ENCODE results near the gene CD300A. TPM values are rescaled to one million over a fixed set of nuclear protein-coding genes. Genes with fewer than 3 reads are reported as not detected.

Gene CD300A
- total RNA-seq, 2 experiments from 2014 or later, result 2.0 to 15.8 TPM

- ATAC-seq (no peak), DNase-seq (no peak)
- Mint-ChIP-seq H3K36me3 (no peaks in the 10 kb centered on the region), H3K4me3 (no peak overlapping the region), H3K9me3 (ENCODE audit: low read depth) (no peaks in the 10 kb centered on the region), H3K27ac (no peak overlapping the region), H3K27me3 (peaks cover 12% of the 10 kb centered on the region), H3K4me1 (peaks cover 4% of the 10 kb centered on the region)
- CTCF ChIA-PET, result interaction anchor here (0.7 to 3.3 kb wide), 6 partner anchors 10 to 417 kb away, joined by 3 to 14 read pairs (median 4); no protein-coding TSS in a partner anchor
These were observed 22.0 kb upstream of the CD300A start for GRCh38 chr17:74444406-74444805.

- Mint-ChIP-seq H3K36me3 (no peaks in the 10 kb centered on the region), H3K27me3 (peaks cover 9% of the 10 kb centered on the region), H3K4me1 (peaks cover 2% of the 10 kb centered on the region), H3K4me3 (no peak overlapping the region), H3K27ac (no peak overlapping the region), H3K9me3 (ENCODE audit: low read depth) (no peaks in the 10 kb centered on the region)
- ATAC-seq (no peak), DNase-seq (no peak)
- CTCF ChIA-PET, result interaction anchor here (1.1 to 3.3 kb wide), 4 partner anchors 10 to 88 kb away, joined by 3 to 14 read pairs (median 6); no protein-coding TSS in a partner anchor
These were observed 21.3 kb upstream of the CD300A start for GRCh38 chr17:74445158-74445557.

DNA sequence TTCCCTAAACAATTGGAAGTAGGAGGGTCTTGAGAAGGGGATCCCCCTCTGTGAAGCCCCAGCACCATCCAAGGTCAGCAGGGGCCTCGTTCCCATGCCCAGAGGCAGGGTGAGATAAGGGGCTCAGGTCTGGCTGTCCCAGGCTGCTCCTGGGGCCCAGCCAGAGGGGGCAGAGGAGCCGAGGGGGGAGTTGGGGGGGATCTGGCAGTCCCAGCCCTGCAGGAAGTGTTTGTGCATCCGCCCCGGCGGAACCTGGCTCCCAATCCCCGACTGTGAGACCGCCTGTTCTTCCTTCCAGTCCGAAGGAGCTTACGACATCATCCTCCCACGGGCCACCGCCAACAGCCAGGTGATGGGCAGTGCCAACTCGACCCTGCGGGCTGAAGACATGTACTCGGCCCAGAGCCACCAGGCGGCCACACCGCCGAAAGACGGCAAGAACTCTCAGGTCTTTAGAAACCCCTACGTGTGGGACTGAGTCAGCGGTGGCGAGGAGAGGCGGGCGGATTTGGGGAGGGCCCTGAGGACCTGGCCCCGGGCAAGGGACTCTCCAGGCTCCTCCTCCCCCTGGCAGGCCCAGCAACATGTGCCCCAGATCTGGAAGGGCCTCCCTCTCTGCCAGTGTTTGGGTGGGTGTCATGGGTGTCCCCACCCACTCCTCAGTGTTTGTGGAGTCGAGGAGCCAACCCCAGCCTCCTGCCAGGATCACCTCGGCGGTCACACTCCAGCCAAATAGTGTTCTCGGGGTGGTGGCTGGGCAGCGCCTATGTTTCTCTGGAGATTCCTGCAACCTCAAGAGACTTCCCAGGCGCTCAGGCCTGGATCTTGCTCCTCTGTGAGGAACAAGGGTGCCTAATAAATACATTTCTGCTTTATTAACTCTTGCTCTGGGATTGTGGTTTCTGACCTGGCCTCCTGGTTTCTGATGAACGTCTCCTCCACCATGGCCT is 19.6 kb upstream of the CD300A start:
- Mint-ChIP-seq H3K27ac (peak overlapping the region; percentile 63), H3K27me3 (peaks cover 15% of the 10 kb centered on the region), H3K4me1 (peaks cover 6% of the 10 kb centered on the region), H3K4me3 (no peak overlapping the region), H3K9me3 (ENCODE audit: low read depth) (no peaks in the 10 kb centered on the region), H3K36me3 (no peaks in the 10 kb centered on the region)
- DNase-seq (peak; percentile 51), ATAC-seq (peak; percentile 53)
- CTCF ChIA-PET, result interaction anchor here (1.0 to 2.1 kb wide), 4 partner anchors 9 to 78 kb away, joined by 3 to 10 read pairs (median 4); no protein-coding TSS in a partner anchor

GRCh38 chr17:74447628-74448159 is 18.7 kb upstream of the CD300A start:
- ATAC-seq (no peak), DNase-seq (no peak)
- H3K9me3 Mint-ChIP-seq (ENCODE audit: low read depth), result no peaks in the 10 kb centered on the region
- H3K4me1 Mint-ChIP-seq, result peaks cover 15% of the 10 kb centered on the region
- H3K27ac Mint-ChIP-seq, result no peak overlapping the region
- no peak overlapping the region for H3K4me3 Mint-ChIP-seq
- no peaks in the 10 kb centered on the region for H3K36me3 Mint-ChIP-seq
- CTCF ChIA-PET, result interaction anchor here (1.0 to 2.1 kb wide), 3 partner anchors 8 to 79 kb away, joined by 3 to 10 read pairs (median 5); no protein-coding TSS in a partner anchor
- H3K27me3 Mint-ChIP-seq, result peaks cover 13% of the 10 kb centered on the region

- CTCF ChIA-PET, result interaction anchor here (1.8 to 2.1 kb wide), 3 partner anchors 9 to 80 kb away, joined by 4 to 10 read pairs (median 5); no protein-coding TSS in a partner anchor
- H3K27ac Mint-ChIP-seq, result no peak overlapping the region
- H3K4me3 Mint-ChIP-seq, result no peak overlapping the region
- ATAC-seq, result no peak
- peaks cover 24% of the 10 kb centered on the region for H3K4me1 Mint-ChIP-seq
- no peaks in the 10 kb centered on the region for H3K36me3 Mint-ChIP-seq
- H3K27me3 Mint-ChIP-seq, result peaks cover 15% of the 10 kb centered on the region
- no peaks in the 10 kb centered on the region for H3K9me3 Mint-ChIP-seq (ENCODE audit: low read depth)
- no peak for DNase-seq
These were observed 17.7 kb upstream of the CD300A start for GRCh38 chr17:74448756-74449155.

GRCh38 chr17:74449306-74449705 is 17.1 kb upstream of the CD300A start:
- CTCF ChIA-PET, result interaction anchor here (1.8 kb wide), 1 partner anchor 8 kb away, joined by 4 read pairs; no protein-coding TSS in a partner anchor
- H3K36me3 Mint-ChIP-seq, result no peaks in the 10 kb centered on the region
- peaks cover 24% of the 10 kb centered on the region for H3K4me1 Mint-ChIP-seq

DNA sequence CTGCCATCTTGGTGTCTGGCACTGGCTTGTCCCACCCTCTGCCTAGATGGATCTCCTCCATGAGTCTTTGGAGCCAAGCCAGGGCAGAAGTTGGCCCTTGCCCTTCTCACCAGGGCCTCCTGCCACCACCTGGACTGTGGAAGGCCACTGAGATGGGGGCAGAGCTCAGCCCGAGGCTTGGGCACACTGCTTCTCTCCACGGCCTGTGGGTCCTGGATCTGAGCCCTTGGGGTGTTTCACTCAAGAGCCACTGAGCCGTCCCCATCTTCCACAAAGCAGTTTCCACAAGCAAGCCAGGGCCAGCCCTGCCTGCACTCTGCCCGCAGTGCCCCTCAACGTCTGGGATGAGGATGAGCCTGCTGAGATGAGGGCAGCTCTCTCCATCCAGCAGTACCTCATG is 16.7 kb upstream of the CD300A start:
- no peak overlapping the region for H3K4me3 Mint-ChIP-seq
- H3K9me3 Mint-ChIP-seq (ENCODE audit: low read depth), result no peaks in the 10 kb centered on the region
- peaks cover 12% of the 10 kb centered on the region for H3K27me3 Mint-ChIP-seq
- no peak for ATAC-seq
- H3K36me3 Mint-ChIP-seq, result no peaks in the 10 kb centered on the region
- CTCF ChIA-PET, result interaction anchor here (1.8 kb wide), 1 partner anchor 8 kb away, joined by 4 read pairs; no protein-coding TSS in a partner anchor
- DNase-seq, result no peak
- peaks cover 28% of the 10 kb centered on the region for H3K4me1 Mint-ChIP-seq
- H3K27ac Mint-ChIP-seq, result no peak overlapping the region

More at GRCh38 chr17:74449306-74449705, 17.1 kb upstream of the CD300A start:
- ATAC-seq (no peak), DNase-seq (no peak)
- no peak overlapping the region for H3K4me3 Mint-ChIP-seq
- H3K27me3 Mint-ChIP-seq, result peaks cover 15% of the 10 kb centered on the region
- H3K9me3 Mint-ChIP-seq (ENCODE audit: low read depth), result no peaks in the 10 kb centered on the region
- H3K27ac Mint-ChIP-seq, result no peak overlapping the region

DNA sequence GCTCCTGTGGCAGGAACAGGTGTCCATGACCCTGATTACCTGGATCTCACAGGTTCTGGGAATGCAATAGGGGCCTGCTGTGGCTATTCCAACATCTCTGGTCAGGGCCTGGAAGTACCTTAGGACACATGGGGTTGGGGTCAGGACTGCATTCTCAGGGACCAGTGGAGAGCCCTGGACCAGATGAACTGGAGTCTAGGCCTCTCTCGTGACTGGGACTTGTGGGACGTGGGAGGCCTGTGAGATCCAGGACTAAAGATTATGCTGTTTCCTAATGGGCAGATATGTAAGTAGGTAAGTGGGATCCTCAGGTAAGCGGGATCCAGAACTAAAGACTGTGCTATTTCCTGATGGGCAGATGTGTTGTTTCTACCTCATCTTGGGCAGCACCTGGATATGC is 16.2 kb upstream of the CD300A start:
- Mint-ChIP-seq H3K4me3 (no peak overlapping the region), H3K27me3 (peaks cover 11% of the 10 kb centered on the region), H3K4me1 (peaks cover 30% of the 10 kb centered on the region), H3K36me3 (no peaks in the 10 kb centered on the region), H3K27ac (no peak overlapping the region), H3K9me3 (ENCODE audit: low read depth) (no peaks in the 10 kb centered on the region)
- no peak for ATAC-seq
- CTCF ChIA-PET, result interaction anchor here (1.2 to 9.4 kb wide), 4 partner anchors 7 to 82 kb away, joined by 4 to 109 read pairs (median 20); partner anchors contain the start of gene GPR142
- DNase-seq, result no peak

DNA sequence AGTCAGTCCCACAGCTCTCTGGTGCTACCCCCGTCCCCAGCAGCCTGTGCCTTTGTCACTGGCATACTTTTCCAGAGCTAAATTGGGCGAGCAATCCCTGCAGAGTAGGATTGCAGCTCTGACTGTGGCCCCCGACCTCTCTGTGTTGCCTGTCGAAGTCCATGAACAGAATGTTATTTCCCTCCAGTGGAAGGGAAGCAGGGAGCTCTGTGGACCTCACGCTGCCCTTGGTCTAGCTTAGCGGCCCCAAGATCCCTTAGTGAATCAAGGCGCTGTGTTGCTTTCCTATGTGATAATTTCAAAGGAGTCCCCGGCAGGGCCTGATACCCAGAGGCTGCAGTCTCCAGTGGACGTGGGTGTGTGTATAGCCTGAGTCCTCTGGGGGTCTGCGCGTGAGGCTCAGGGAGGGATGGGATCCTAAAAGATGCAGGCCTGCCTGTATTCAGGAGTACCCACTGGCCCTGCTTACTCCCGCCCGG is 15.5 kb upstream of the CD300A start:
- no peak for ATAC-seq
- DNase-seq, result no peak
- CTCF ChIA-PET, result interaction anchor here (0.7 to 9.4 kb wide), 4 partner anchors 14 to 92 kb away, joined by 4 to 109 read pairs (median 20); partner anchors contain the start of gene GPR142
- H3K27ac Mint-ChIP-seq, result no peak overlapping the region
- no peaks in the 10 kb centered on the region for H3K36me3 Mint-ChIP-seq
- peaks cover 30% of the 10 kb centered on the region for H3K4me1 Mint-ChIP-seq
- peaks cover 12% of the 10 kb centered on the region for H3K27me3 Mint-ChIP-seq
- H3K9me3 Mint-ChIP-seq (ENCODE audit: low read depth), result no peaks in the 10 kb centered on the region
- H3K4me3 Mint-ChIP-seq, result no peak overlapping the region

GRCh38 chr17:74451557-74451956 is 14.9 kb upstream of the CD300A start:
- no peak overlapping the region for H3K27ac Mint-ChIP-seq
- ATAC-seq (no peak), DNase-seq (no peak)
- H3K4me1 Mint-ChIP-seq, result peaks cover 30% of the 10 kb centered on the region
- H3K9me3 Mint-ChIP-seq (ENCODE audit: low read depth), result no peaks in the 10 kb centered on the region
- CTCF ChIA-PET, result interaction anchor here (0.7 to 9.4 kb wide), 7 partner anchors 9 to 92 kb away, joined by 3 to 109 read pairs (median 4); partner anchors contain the start of gene GPR142
- peaks cover 14% of the 10 kb centered on the region for H3K27me3 Mint-ChIP-seq
- no peaks in the 10 kb centered on the region for H3K36me3 Mint-ChIP-seq
- no peak overlapping the region for H3K4me3 Mint-ChIP-seq

GRCh38 chr17:74452033-74452840 is 14.2 kb upstream of the CD300A start:
- CTCF ChIA-PET, result interaction anchor here (1.0 to 9.4 kb wide), 7 partner anchors 8 to 84 kb away, joined by 3 to 109 read pairs (median 4); partner anchors contain the start of gene GPR142
- ATAC-seq, result peak; percentile 45

GRCh38 chr17:74452841-74453661 is 13.4 kb upstream of the CD300A start:
- no peak overlapping the region for H3K4me3 Mint-ChIP-seq
- ATAC-seq (no peak), DNase-seq (no peak)
- peaks cover 14% of the 10 kb centered on the region for H3K27me3 Mint-ChIP-seq
- peak overlapping the region; percentile 74 for H3K27ac Mint-ChIP-seq
- H3K36me3 Mint-ChIP-seq, result no peaks in the 10 kb centered on the region
- no peaks in the 10 kb centered on the region for H3K9me3 Mint-ChIP-seq (ENCODE audit: low read depth)
- peaks cover 36% of the 10 kb centered on the region for H3K4me1 Mint-ChIP-seq
- CTCF ChIA-PET, result interaction anchor here (1.0 to 9.4 kb wide), 7 partner anchors 12 to 85 kb away, joined by 3 to 109 read pairs (median 8); partner anchors contain the start of gene GPR142

More at GRCh38 chr17:74452033-74452840, 14.2 kb upstream of the CD300A start:
- Mint-ChIP-seq H3K4me3 (peak overlapping the region; percentile 48), H3K27me3 (peaks cover 14% of the 10 kb centered on the region), H3K36me3 (no peaks in the 10 kb centered on the region), H3K4me1 (peaks cover 31% of the 10 kb centered on the region), H3K27ac (peak overlapping the region; percentile 74), H3K9me3 (ENCODE audit: low read depth) (no peaks in the 10 kb centered on the region)
- peak; percentile 83 for DNase-seq

Data from activated CD8-positive, alpha-beta memory T cell treated with anti-CD3 and anti-CD28 coated beads, Interleukin-2, amount 10 ng/mL, durations not matched to agents 7 days and 5 days (primary cell).